Keratinocyte (primary cell): ENCODE results near the gene GYG2. TPM values are rescaled to one million over a fixed set of nuclear protein-coding genes. Genes with fewer than 3 reads are reported as not detected.
"Not testable (repeated sequence)": the region's sequence is repeated elsewhere in the genome, so short reads cannot be mapped to it uniquely, and the experiment has no call there.

Experiments
- DNase-seq: peaks from one replicate; pipeline ENCODE4 v3.0.0-alpha.2; 2011; ENCODE audit warnings: low read depth, missing footprints, low spot score
- FAIRE-seq: peaks from 2 replicates; lab custom pipeline; 2011; peaks lifted over from hg19 to GRCh38; lab: Jason Lieb, UNC
- H2AFZ ChIP-seq: 2 replicates; pipeline ENCODE4 v1.6.0; 2012; ENCODE audit warnings: low read length, control low read depth, inconsistent platforms; ENCODE audit not compliant: control insufficient read depth
- H3K27ac ChIP-seq: 2 replicates; pipeline ENCODE4 v1.5.1; 2011; ENCODE audit warnings: low read length; ENCODE audit not compliant: control insufficient read depth, insufficient read depth
- H3K27me3 ChIP-seq: 3 replicates; pipeline ENCODE4 v1.6.0; 2011; ENCODE audit warnings: low read length; ENCODE audit not compliant: control insufficient read depth, insufficient read depth; ENCODE audit errors: extremely low read depth
- H3K36me3 ChIP-seq, 2 experiments: 2 replicates in 1 of 2; 3 replicates in 1 of 2; pipeline ENCODE4 v1.5.1; 2011; ENCODE audit warnings: low read length in 2 of 2, mild to moderate bottlenecking in 1 of 2; ENCODE audit not compliant: control insufficient read depth in 2 of 2, insufficient read depth in 2 of 2; ENCODE audit errors: extremely low read depth in 1 of 2
- H3K4me1 ChIP-seq: 3 replicates; pipeline ENCODE4 v1.5.1; 2011; ENCODE audit warnings: low read length; ENCODE audit not compliant: control insufficient read depth, insufficient read depth; ENCODE audit errors: extremely low read depth
- H3K4me2 ChIP-seq: 3 replicates; pipeline ENCODE4 v1.6.0; 2011; ENCODE audit warnings: low read depth, low read length; ENCODE audit not compliant: control insufficient read depth, insufficient read depth; ENCODE audit errors: extremely low read depth
- H3K4me3 ChIP-seq, 3 experiments: fragments of 200-600 bp in 1 of 3; sonication (generic) in 1 of 3; 2 replicates in 2 of 3; 3 replicates in 1 of 3; pipeline ENCODE4 v1.5.1; 2011 to 2016; ENCODE audit warnings: low read length in 3 of 3, mild to moderate bottlenecking in 3 of 3, control low read depth in 2 of 3, inconsistent platforms in 1 of 3, low read depth in 1 of 3, mixed read lengths in 1 of 3, mixed run types in 1 of 3, moderate library complexity in 1 of 3; ENCODE audit not compliant: control insufficient read depth in 2 of 3, insufficient read depth in 2 of 3; ENCODE audit errors: extremely low read depth in 1 of 3
- H3K79me2 ChIP-seq: 2 replicates; pipeline ENCODE4 v1.6.0; 2012; ENCODE audit warnings: low read length; ENCODE audit not compliant: control insufficient read depth, insufficient read depth
- H3K9ac ChIP-seq: 3 replicates; pipeline ENCODE4 v1.6.0; 2011; ENCODE audit warnings: low read length; ENCODE audit not compliant: control insufficient read depth, insufficient read depth; ENCODE audit errors: extremely low read depth
- H3K9me1 ChIP-seq: 3 replicates; pipeline ENCODE4 v1.6.0; 2011; ENCODE audit warnings: low read length; ENCODE audit not compliant: control insufficient read depth, insufficient read depth; ENCODE audit errors: extremely low read depth
- H3K9me3 ChIP-seq: 2 replicates; pipeline ENCODE4 v1.5.1; 2012; ENCODE audit warnings: low read depth, low read length; ENCODE audit not compliant: control insufficient read depth
- H4K20me1 ChIP-seq: 3 replicates; pipeline ENCODE4 v1.6.0; 2011; ENCODE audit warnings: low read length; ENCODE audit not compliant: control insufficient read depth, insufficient read depth; ENCODE audit errors: extremely low read depth
- CTCF ChIP-seq, 3 experiments: IDR thresholded peaks in 1 of 3; conservative IDR thresholded peaks in 1 of 3; optimal IDR thresholded peaks in 1 of 3; 2 replicates in 2 of 3; 3 replicates in 1 of 3; pipeline versions ENCODE3 to v1.5.1; 2011; ENCODE audit warnings: low read length in 3 of 3, mild to moderate bottlenecking in 3 of 3, moderate library complexity in 2 of 3, control low read depth in 1 of 3, inconsistent platforms in 1 of 3; ENCODE audit not compliant: insufficient read depth in 2 of 3; ENCODE audit errors: extremely low read depth in 1 of 3
- EZH2 ChIP-seq: IDR thresholded peaks from one replicate; pipeline ENCODE4 v1.6.1; 2012; ENCODE audit warnings: inconsistent platforms, mild to moderate bottlenecking, low read length, moderate library complexity
- dilution Hi-C: fragments of 300-500 bp; cut with MboI; formaldehyde crosslinking; loops from one replicate; pipeline ENCODE4 v1.7.0; 2020; ENCODE audit warnings: low sequenced_read_pairs; ENCODE audit not compliant: extremely low pct_ligation_motif_present
- polyA plus RNA-seq, 5 experiments: library from polyadenylated mRNA; depleted of rRNA in 3 of 5; stranded (reverse) in 3 of 5; stranded (forward) in 1 of 5; unstranded in 1 of 5; fragments of >200 nt; gene quantifications; 1 replicate in 1 of 5; 2 replicates in 3 of 5; 3 replicates in 1 of 5; pipeline versions ENCODE4 v1.2.1 to v1.2.3, GENCODE V29; 2011 to 2012; ENCODE audit warnings: missing spikeins in 2 of 5, low read depth in 1 of 5, low replicate concordance in 1 of 5

The GYG2 gene
- polyA plus RNA-seq, 1 donor (not counting 4 experiments of a cell fraction or from before 2014, with no cell fraction given): not detected

GRCh38 chrX:2793752-2794151 is 35.0 kb upstream of the GYG2 start:
- no peak overlapping the region for H3K4me2 ChIP-seq
- H3K36me3 ChIP-seq: peaks cover 4 to 23% of the 10 kb centered on the region in 2 experiments
- H3K27ac ChIP-seq: no peak overlapping the region
- no peak overlapping the region for H3K4me3 ChIP-seq
- TF ChIP-seq EZH2 (no peak), CTCF (optimal IDR thresholded peaks at IDR 0.05 in 1 of 3, IDR thresholded peaks at IDR 0.05 in 1 of 3, conservative IDR thresholded peaks at IDR 0.05 in 1 of 3; ENCODE audit: extremely low read depth in 1 of 3, insufficient read depth in 2 of 3, low read length in 3 of 3) (no peak)
- H4K20me1 ChIP-seq: no peaks in the 10 kb centered on the region
- no peaks in the 10 kb centered on the region for H3K79me2 ChIP-seq
- dilution Hi-C loops: no loop called here
- H2AFZ ChIP-seq: no peak overlapping the region
- H3K9me3 ChIP-seq: no peaks in the 10 kb centered on the region
- DNase-seq (no peak), FAIRE-seq (no peak)
- no peaks in the 10 kb centered on the region for H3K9me1 ChIP-seq
- H3K9ac ChIP-seq: no peak overlapping the region
- H3K4me1 ChIP-seq: no peaks in the 10 kb centered on the region
- H3K27me3 ChIP-seq: no peaks in the 10 kb centered on the region

- Histone ChIP-seq H4K20me1 (no peaks in the 10 kb centered on the region), H3K9ac (no peak overlapping the region), H3K27ac (no peak overlapping the region), H3K9me1 (no peaks in the 10 kb centered on the region), H2AFZ (no peak overlapping the region), H3K4me1 (no peaks in the 10 kb centered on the region), H3K9me3 (no peaks in the 10 kb centered on the region), H3K4me3 (no peak overlapping the region), H3K4me2 (no peak overlapping the region), H3K27me3 (no peaks in the 10 kb centered on the region), H3K79me2 (no peaks in the 10 kb centered on the region), H3K36me3 (peaks cover 4 to 23% of the 10 kb centered on the region in 2 experiments)
- no peak for DNase-seq
- no peak for FAIRE-seq
- TF ChIP-seq CTCF (optimal IDR thresholded peaks at IDR 0.05 in 1 of 3, IDR thresholded peaks at IDR 0.05 in 1 of 3, conservative IDR thresholded peaks at IDR 0.05 in 1 of 3; ENCODE audit: extremely low read depth in 1 of 3, insufficient read depth in 2 of 3, low read length in 3 of 3) (no peak), EZH2 (no peak)
- dilution Hi-C loops: no loop called here
Measured at GRCh38 chrX:2794336-2794735, 34.4 kb upstream of the GYG2 start.

GRCh38 chrX:2796808-2797207 is 31.9 kb upstream of the GYG2 start:
- H4K20me1 ChIP-seq, H3K9ac ChIP-seq, H3K9me1 ChIP-seq, DNase-seq, H3K27ac ChIP-seq, H3K27me3 ChIP-seq, FAIRE-seq, H3K79me2 ChIP-seq, H3K4me1 ChIP-seq, H3K4me3 ChIP-seq, H3K9me3 ChIP-seq, H2AFZ ChIP-seq, H3K4me2 ChIP-seq, dilution Hi-C loops: not testable (repeated sequence)
- H3K36me3 ChIP-seq: peaks cover 4 to 11% of the 10 kb centered on the region in 2 experiments
